H9 (cell line): Measurements from ENCODE around the gene DCUN1D2. TPM values are rescaled to one million over a fixed set of nuclear protein-coding genes. Genes with fewer than 3 reads are reported as not detected.

ENCODE experiments used
- DNase-seq: peaks from one replicate; pipeline ENCODE4 v3.0.0-alpha.2; 2017
- H2AFZ ChIP-seq: one replicate; pipeline ENCODE4 v1.6.1; 2013; ENCODE audit warnings: mild to moderate bottlenecking, low read length, control low read depth, moderate library complexity
- H2AK5ac ChIP-seq: 2 replicates; pipeline ENCODE4 v1.6.1; 2013; ENCODE audit warnings: low read length, control low read depth, mixed read lengths; ENCODE audit not compliant: insufficient read length
- H2BK120ac ChIP-seq: one replicate; pipeline ENCODE4 v1.6.1; 2013; ENCODE audit warnings: low read depth, mild to moderate bottlenecking, low read length, control low read depth, inconsistent platforms; ENCODE audit not compliant: poor library complexity, severe bottlenecking
- H2BK12ac ChIP-seq: 2 replicates; pipeline ENCODE4 v1.6.1; 2013; ENCODE audit warnings: low read length, control low read depth, mixed read lengths, low read depth; ENCODE audit not compliant: insufficient read length
- H2BK15ac ChIP-seq: 2 replicates; pipeline ENCODE4 v1.6.1; 2013; ENCODE audit warnings: low read depth, low read length, control low read depth
- H2BK20ac ChIP-seq: one replicate; pipeline ENCODE4 v1.6.1; 2013; ENCODE audit warnings: low read depth, mild to moderate bottlenecking, low read length, control low read depth, inconsistent platforms; ENCODE audit not compliant: poor library complexity, severe bottlenecking
- H2BK5ac ChIP-seq: 2 replicates; pipeline ENCODE4 v1.6.1; 2013; ENCODE audit warnings: low read length, control low read depth, mixed read lengths; ENCODE audit not compliant: insufficient read length
- H3K14ac ChIP-seq: 2 replicates; pipeline ENCODE4 v1.6.1; 2013; ENCODE audit warnings: low read length, control low read depth; ENCODE audit not compliant: insufficient read depth
- H3K18ac ChIP-seq: 2 replicates; pipeline ENCODE4 v1.6.1; 2013; ENCODE audit warnings: low read depth, mild to moderate bottlenecking, mixed read lengths, low read length, control low read depth; ENCODE audit not compliant: insufficient read length
- H3K23ac ChIP-seq: 2 replicates; pipeline ENCODE4 v1.6.1; 2013; ENCODE audit warnings: low read length, control low read depth, mixed read lengths, low read depth; ENCODE audit not compliant: insufficient read length
- H3K23me2 ChIP-seq: 2 replicates; pipeline ENCODE4 v1.6.1; 2013; ENCODE audit warnings: low read depth, mild to moderate bottlenecking, mixed read lengths, low read length, control low read depth; ENCODE audit not compliant: insufficient read length, poor library complexity, severe bottlenecking
- H3K27ac ChIP-seq: 2 replicates; pipeline ENCODE4 v1.5.1; 2013; ENCODE audit warnings: low read length, control low read depth, mixed read lengths, low read depth; ENCODE audit not compliant: insufficient read length
- H3K27me3 ChIP-seq: 2 replicates; pipeline ENCODE4 v1.6.1; 2013; ENCODE audit warnings: low read length, control low read depth, inconsistent platforms; ENCODE audit not compliant: insufficient read depth
- H3K4ac ChIP-seq: 2 replicates; pipeline ENCODE4 v1.6.1; 2013; ENCODE audit warnings: low read depth, mild to moderate bottlenecking, control low read depth, inconsistent platforms, low read length, moderate library complexity
- H3K4me1 ChIP-seq: 2 replicates; pipeline ENCODE4 v1.6.1; 2013; ENCODE audit warnings: low read length, control low read depth, inconsistent platforms; ENCODE audit not compliant: insufficient read depth
- H3K4me2 ChIP-seq: 2 replicates; pipeline ENCODE4 v1.6.1; 2013; ENCODE audit warnings: low read length, control low read depth, mixed read lengths; ENCODE audit not compliant: insufficient read length, insufficient read depth
- H3K56ac ChIP-seq: 2 replicates; pipeline ENCODE4 v1.6.1; 2013; ENCODE audit warnings: low read depth, mild to moderate bottlenecking, mixed read lengths, low read length, control low read depth; ENCODE audit not compliant: insufficient read length
- H3K79me1 ChIP-seq: 2 replicates; pipeline ENCODE4 v1.6.1; 2013; ENCODE audit warnings: low read depth, mild to moderate bottlenecking, moderate library complexity, low read length, control low read depth, inconsistent platforms; ENCODE audit not compliant: insufficient read depth, poor library complexity, severe bottlenecking
- H3K79me2 ChIP-seq: 2 replicates; pipeline ENCODE4 v1.6.1; 2013; ENCODE audit warnings: low read length, control low read depth, inconsistent platforms; ENCODE audit not compliant: insufficient read depth
- H3K9ac ChIP-seq: 2 replicates; pipeline ENCODE4 v1.6.1; 2013; ENCODE audit warnings: low read length, control low read depth, mixed read lengths; ENCODE audit not compliant: insufficient read length; ENCODE audit errors: extremely low read depth
- H3K9me3 ChIP-seq: one replicate; pipeline ENCODE4 v1.6.1; 2013; ENCODE audit warnings: low read depth, low read length, inconsistent platforms; ENCODE audit not compliant: control insufficient read depth
- H3T11ph ChIP-seq: one replicate; pipeline ENCODE4 v1.6.1; 2013; ENCODE audit warnings: mild to moderate bottlenecking, low read length, control low read depth, inconsistent platforms
- H4K20me1 ChIP-seq: one replicate; pipeline ENCODE4 v1.6.1; 2013; ENCODE audit not compliant: control insufficient read depth, insufficient read length, insufficient read depth
- H4K5ac ChIP-seq: 2 replicates; pipeline ENCODE4 v1.6.1; 2013; ENCODE audit warnings: low read depth, mild to moderate bottlenecking, mixed read lengths, low read length, control low read depth; ENCODE audit not compliant: insufficient read length
- H4K8ac ChIP-seq: replicated peaks from 2 replicates; pipeline ENCODE4 v1.6.1; 2013; ENCODE audit warnings: low read length, control low read depth, mixed read lengths, low read depth; ENCODE audit not compliant: insufficient read length
- H4K91ac ChIP-seq: 2 replicates; pipeline ENCODE4 v1.6.1; 2013; ENCODE audit warnings: low read depth, mild to moderate bottlenecking, moderate library complexity, mixed read lengths, low read length, control low read depth; ENCODE audit not compliant: insufficient read length
- H3K27ac Mint-ChIP-seq, 3 experiments: 2 replicates in 2 of 3; 3 replicates in 1 of 3; pipeline ENCODE4 v1.8.0; 2020 to 2021; ENCODE audit warnings: mixed read lengths in 3 of 3, mild to moderate bottlenecking in 1 of 3, moderate library complexity in 1 of 3
- H3K27me3 Mint-ChIP-seq: 2 replicates; pipeline ENCODE4 v1.8.0; 2021; ENCODE audit warnings: low read depth, mild to moderate bottlenecking, moderate library complexity, mixed read lengths
- H3K36me3 Mint-ChIP-seq, 3 experiments: 2 replicates in 2 of 3; 3 replicates in 1 of 3; pipeline ENCODE4 v1.8.0; 2020 to 2021; ENCODE audit warnings: low read depth in 3 of 3, mixed read lengths in 3 of 3; ENCODE audit not compliant: insufficient read depth in 1 of 3
- H3K4me1 Mint-ChIP-seq, 2 experiments: 2 replicates each; pipeline ENCODE4 v1.8.0; 2020; ENCODE audit warnings: mixed read lengths in 2 of 2
- H3K4me3 Mint-ChIP-seq, 2 experiments: 2 replicates in 1 of 2; 3 replicates in 1 of 2; pipeline ENCODE4 v1.8.0; 2020 to 2021; ENCODE audit warnings: mild to moderate bottlenecking in 2 of 2, mixed read lengths in 2 of 2, moderate library complexity in 1 of 2
- H3K9me3 Mint-ChIP-seq, 2 experiments: 2 replicates in 1 of 2; 3 replicates in 1 of 2; pipeline ENCODE4 v1.8.0; 2020; ENCODE audit warnings: mild to moderate bottlenecking in 2 of 2, mixed read lengths in 2 of 2, moderate library complexity in 1 of 2
- WGBS: extraction: QIAGEN DNeasy Blood & Tissue Kit; methylation state at CpG from one replicate; pipeline ENCODE4 v1.1.7; 2013; ENCODE audit warnings: missing lambda C conversion rate, low lambda C conversion rate, mixed read lengths; ENCODE audit not compliant: insufficient read length; ENCODE audit errors: extremely low coverage; 5-methylcytosine and 5-hydroxymethylcytosine counted together
- total RNA-seq: library from RNA; stranded (reverse); gene quantifications from 2 replicates; pipeline ENCODE4 v1.2.1, GENCODE V29; 2021
- TF ChIP-seq, protein P1 (sequence below): fragments of 200-600 bp; sonication (generic); conservative IDR thresholded peaks from 3 replicates; pipeline ENCODE4 v1.8.0; 2021; ENCODE audit warnings: antibody characterized with exemption, mild to moderate bottlenecking

Gene DCUN1D2
- total RNA-seq, 1 experiment from 2014 or later = 36.8 TPM

DNA sequence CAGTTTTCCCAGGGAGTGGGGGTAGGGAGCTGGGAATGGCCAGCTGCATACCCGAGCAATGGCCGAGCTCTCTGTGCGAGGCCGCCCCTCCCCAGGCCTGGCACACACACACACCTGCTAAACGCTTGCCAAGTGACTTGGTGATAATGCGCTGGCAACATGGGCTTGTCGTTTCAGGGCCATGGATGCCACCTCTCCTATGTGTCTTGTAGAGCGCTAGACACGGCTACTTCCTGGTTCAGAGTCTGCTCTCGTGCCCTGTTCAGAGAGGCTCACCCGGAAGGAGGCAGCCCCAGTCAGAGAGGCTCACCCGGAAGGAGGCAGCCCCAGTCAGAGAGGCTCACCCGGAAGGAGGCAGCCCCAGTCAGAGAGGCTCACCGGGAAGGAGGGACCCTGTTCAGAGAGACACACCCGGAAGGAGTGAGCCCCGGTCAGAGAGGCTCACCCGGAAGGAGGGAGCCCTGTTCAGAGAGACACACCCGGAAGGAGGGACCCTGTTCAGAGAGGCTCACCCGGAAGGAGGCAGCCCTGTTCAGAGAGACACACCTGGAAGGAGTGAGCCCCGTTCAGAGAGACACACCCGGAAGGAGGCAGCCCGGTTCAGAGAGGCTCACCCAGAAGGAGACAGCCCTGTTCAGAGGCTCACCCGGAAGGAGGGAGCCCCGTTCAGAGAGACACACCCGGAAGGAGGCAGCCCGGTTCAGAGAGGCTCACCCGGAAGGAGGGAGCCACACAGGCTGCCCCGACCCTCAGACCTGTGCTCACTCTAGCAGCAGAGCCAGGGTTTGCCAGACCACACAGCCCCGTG, 41.4 kb downstream of the DCUN1D2 start:
- Histone ChIP-seq H2BK12ac (no peak overlapping the region), H2AK5ac (no peak overlapping the region), H3K79me1 (no peaks in the 10 kb centered on the region), H3K4me2 (no peak overlapping the region), H2AFZ (no peak overlapping the region), H3K79me2 (no peaks in the 10 kb centered on the region), H4K8ac (no peak overlapping the region), H4K20me1 (no peaks in the 10 kb centered on the region), H3T11ph (no peak overlapping the region), H3K56ac (no peak overlapping the region), H3K27ac (no peak overlapping the region), H2BK5ac (no peak overlapping the region), H3K9me3 (no peaks in the 10 kb centered on the region), H2BK20ac (no peak overlapping the region), H4K5ac (no peak overlapping the region), H3K14ac (no peak overlapping the region), H3K23me2 (no peaks in the 10 kb centered on the region), H3K23ac (no peak overlapping the region), H2BK15ac (no peak overlapping the region), H4K91ac (no peak overlapping the region), H2BK120ac (no peak overlapping the region), H3K4ac (no peak overlapping the region), H3K4me1 (no peaks in the 10 kb centered on the region), H3K27me3 (no peaks in the 10 kb centered on the region), H3K18ac (no peak overlapping the region), H3K9ac (no peak overlapping the region)
- Mint-ChIP-seq H3K27ac (peak overlapping the region; percentile 61 to 84 (median 62); a peak in 6 of 7 replicates), H3K4me3 (no peak overlapping the region), H3K9me3 (peaks cover 0 to 4% of the 10 kb centered on the region in 2 experiments; a peak in 1 of 5 replicates), H3K36me3 (peaks cover 10 to 28% (median 14%) of the 10 kb centered on the region in 3 experiments), H3K4me1 (peaks cover 2 to 14% of the 10 kb centered on the region in 2 experiments; a peak in 3 of 4 replicates), H3K27me3 (peaks cover 2% of the 10 kb centered on the region; the same call in 1 of the 2 replicates)
- TF ChIP-seq, protein P1, sequence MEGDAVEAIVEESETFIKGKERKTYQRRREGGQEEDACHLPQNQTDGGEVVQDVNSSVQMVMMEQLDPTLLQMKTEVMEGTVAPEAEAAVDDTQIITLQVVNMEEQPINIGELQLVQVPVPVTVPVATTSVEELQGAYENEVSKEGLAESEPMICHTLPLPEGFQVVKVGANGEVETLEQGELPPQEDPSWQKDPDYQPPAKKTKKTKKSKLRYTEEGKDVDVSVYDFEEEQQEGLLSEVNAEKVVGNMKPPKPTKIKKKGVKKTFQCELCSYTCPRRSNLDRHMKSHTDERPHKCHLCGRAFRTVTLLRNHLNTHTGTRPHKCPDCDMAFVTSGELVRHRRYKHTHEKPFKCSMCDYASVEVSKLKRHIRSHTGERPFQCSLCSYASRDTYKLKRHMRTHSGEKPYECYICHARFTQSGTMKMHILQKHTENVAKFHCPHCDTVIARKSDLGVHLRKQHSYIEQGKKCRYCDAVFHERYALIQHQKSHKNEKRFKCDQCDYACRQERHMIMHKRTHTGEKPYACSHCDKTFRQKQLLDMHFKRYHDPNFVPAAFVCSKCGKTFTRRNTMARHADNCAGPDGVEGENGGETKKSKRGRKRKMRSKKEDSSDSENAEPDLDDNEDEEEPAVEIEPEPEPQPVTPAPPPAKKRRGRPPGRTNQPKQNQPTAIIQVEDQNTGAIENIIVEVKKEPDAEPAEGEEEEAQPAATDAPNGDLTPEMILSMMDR = no peak
- DNase-seq = no peak
- no CpG with 5 or more reads among the region's 29 CpGs for WGBS
